Measurements from ENCODE around the gene NAT16. TPM values are rescaled to one million over a fixed set of nuclear protein-coding genes. Genes with fewer than 3 reads are reported as not detected.
A peak's percentile ranks its signal among the peaks of the same experiment; 100 is the strongest.
"Not testable (repeated sequence)": the region's sequence is repeated elsewhere in the genome, so short reads cannot be mapped to it uniquely, and the experiment has no call there.

Gene NAT16
- total RNA-seq, 1 experiment from 2014 or later, result not detected

GRCh38 chr7:101202603-101202918, 22.5 kb upstream of the NAT16 start:
- no peak for DNase-seq (ENCODE audit: low read depth)

GRCh38 chr7:101201695-101202602, 21.9 kb upstream of the NAT16 start:
- DNase-seq (ENCODE audit: low read depth), result no peak

- DNase-seq (ENCODE audit: low read depth), result no peak
Measured at GRCh38 chr7:101200862-101201599, 20.9 kb upstream of the NAT16 start, which contains the start of gene MOGAT3. TSS of gene MOGAT3 (minus strand) at chr7:101201036. CDS start at chr7:101200854, 182 bp downstream.

- DNase-seq (ENCODE audit: low read depth), result no peak
Measured at GRCh38 chr7:101200504-101200861, 20.4 kb upstream of the NAT16 start.

- not testable (repeated sequence) for DNase-seq (ENCODE audit: low read depth)
Measured at GRCh38 chr7:101199522-101199921, 19.4 kb upstream of the NAT16 start.

- DNase-seq (ENCODE audit: low read depth), result no peak
Measured at GRCh38 chr7:101198476-101198875, 18.4 kb upstream of the NAT16 start.

- no peak for DNase-seq (ENCODE audit: low read depth)
Measured at GRCh38 chr7:101197991-101198390, 17.9 kb upstream of the NAT16 start.

GRCh38 chr7:101195884-101196283, 15.8 kb upstream of the NAT16 start:
- DNase-seq (ENCODE audit: low read depth), result no peak

GRCh38 chr7:101189109-101189508, 9.0 kb upstream of the NAT16 start:
- DNase-seq (ENCODE audit: low read depth), result no peak

- DNase-seq (ENCODE audit: low read depth), result no peak
Measured at GRCh38 chr7:101186844-101187428, 6.8 kb upstream of the NAT16 start.

- DNase-seq (ENCODE audit: low read depth), result no peak
Measured at GRCh38 chr7:101186194-101186593, 6.1 kb upstream of the NAT16 start.

- peak; percentile 64 for DNase-seq (ENCODE audit: low read depth)
Measured at GRCh38 chr7:101185258-101185839, 5.3 kb upstream of the NAT16 start.

- no peak for DNase-seq (ENCODE audit: low read depth)
Measured at GRCh38 chr7:101179713-101180112, 380 bp downstream of the NAT16 start.

GRCh38 chr7:101179117-101179516, 976 bp downstream of the NAT16 start:
- DNase-seq (ENCODE audit: low read depth), result no peak

- DNase-seq (ENCODE audit: low read depth), result no peak
Measured at GRCh38 chr7:101177644-101178043, 2.4 kb downstream of the NAT16 start.

- no peak for DNase-seq (ENCODE audit: low read depth)
Measured at GRCh38 chr7:101175664-101176063, 4.4 kb downstream of the NAT16 start.

- no peak for DNase-seq (ENCODE audit: low read depth)
Measured at GRCh38 chr7:101174322-101174854, 5.7 kb downstream of the NAT16 start.

- peak; percentile 55 for DNase-seq (ENCODE audit: low read depth)
Measured at GRCh38 chr7:101173752-101174244, 6.3 kb downstream of the NAT16 start.

GRCh38 chr7:101172854-101173751, 7.0 kb downstream of the NAT16 start:
- peak; percentile 81 for DNase-seq (ENCODE audit: low read depth)

Data from HT1080 (cell line).